ENCODE data around the gene SH3GL2.

The SH3GL2 gene

GRCh38 chr9:17719053-17719452 is 140.2 kb downstream of the SH3GL2 start:
- TF ChIP-seq CTCF (IDR thresholded peaks at IDR 0.05; ENCODE audit: low read depth, low read length, missing control alignments) = no peak
- H3K4me3 ChIP-seq (replicated peaks; ENCODE audit: low read depth, low read length) = no peak overlapping the region
- DNase-seq (ENCODE audit: extremely low read depth, low read depth) = no peak

- H3K4me3 ChIP-seq (replicated peaks; ENCODE audit: low read depth, low read length) = no peak overlapping the region
- no peak for DNase-seq (ENCODE audit: extremely low read depth, low read depth)
- TF ChIP-seq CTCF (IDR thresholded peaks at IDR 0.05; ENCODE audit: low read depth, low read length, missing control alignments) = no peak
These were observed 143.1 kb downstream of the SH3GL2 start for GRCh38 chr9:17721954-17722353.

DNA sequence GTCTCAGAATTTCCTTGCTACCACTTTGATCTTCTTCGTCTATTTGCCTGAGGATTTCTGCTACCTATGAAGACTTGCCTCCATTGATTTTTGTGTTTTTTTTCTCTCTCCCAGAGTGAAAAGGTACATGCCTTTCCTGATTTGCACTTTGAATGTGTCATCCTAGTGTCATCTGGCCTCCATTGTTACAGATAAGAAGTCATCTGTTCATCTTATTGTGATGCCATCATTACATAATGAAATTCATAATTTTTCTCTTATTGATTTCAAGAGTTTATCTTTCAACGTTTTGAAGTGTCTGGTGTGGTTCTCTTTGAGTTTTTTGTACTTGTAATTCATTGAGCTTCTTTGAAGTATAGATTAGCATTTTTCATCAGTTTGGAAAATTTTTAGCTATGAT is 144.8 kb downstream of the SH3GL2 start:
- TF ChIP-seq CTCF (IDR thresholded peaks at IDR 0.05; ENCODE audit: low read depth, low read length, missing control alignments) = no peak
- H3K4me3 ChIP-seq (replicated peaks; ENCODE audit: low read depth, low read length) = no peak overlapping the region
- no peak for DNase-seq (ENCODE audit: extremely low read depth, low read depth)

GRCh38 chr9:17725399-17726010 is 146.6 kb downstream of the SH3GL2 start:
- H3K4me3 ChIP-seq (replicated peaks; ENCODE audit: low read depth, low read length) = no peak overlapping the region
- no peak for DNase-seq (ENCODE audit: extremely low read depth, low read depth)
- no peak for TF ChIP-seq CTCF (IDR thresholded peaks at IDR 0.05; ENCODE audit: low read depth, low read length, missing control alignments)

DNA sequence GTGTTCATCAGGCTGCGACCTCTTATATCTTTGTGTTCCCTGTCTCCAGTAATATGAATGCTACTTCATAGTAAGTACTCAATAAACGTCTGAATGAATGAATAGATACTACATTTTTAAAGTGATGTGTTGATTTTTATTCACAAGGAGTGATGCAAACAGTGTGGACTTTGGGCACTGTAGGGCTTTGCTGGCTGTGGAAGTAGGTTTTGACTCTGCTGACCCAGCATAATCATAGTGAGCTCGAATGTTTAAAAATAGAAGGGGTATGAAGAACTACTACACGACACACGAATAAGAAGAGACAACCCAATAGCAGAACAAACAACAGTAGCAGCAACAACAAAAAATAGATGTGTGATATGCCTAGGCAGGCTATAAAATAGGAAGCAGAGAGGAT is 147.4 kb downstream of the SH3GL2 start:
- no peak overlapping the region for H3K4me3 ChIP-seq (replicated peaks; ENCODE audit: low read depth, low read length)
- TF ChIP-seq CTCF (IDR thresholded peaks at IDR 0.05; ENCODE audit: low read depth, low read length, missing control alignments) = no peak
- DNase-seq (ENCODE audit: extremely low read depth, low read depth) = no peak

GRCh38 chr9:17730899-17731298 is 152.0 kb downstream of the SH3GL2 start:
- no peak overlapping the region for H3K4me3 ChIP-seq (replicated peaks; ENCODE audit: low read depth, low read length)
- DNase-seq (ENCODE audit: extremely low read depth, low read depth) = no peak
- TF ChIP-seq CTCF (IDR thresholded peaks at IDR 0.05; ENCODE audit: low read depth, low read length, missing control alignments) = no peak

- no peak for DNase-seq (ENCODE audit: extremely low read depth, low read depth)
- H3K4me3 ChIP-seq (replicated peaks; ENCODE audit: low read depth, low read length) = no peak overlapping the region
- TF ChIP-seq CTCF (IDR thresholded peaks at IDR 0.05; ENCODE audit: low read depth, low read length, missing control alignments) = no peak
These were observed 152.4 kb downstream of the SH3GL2 start for GRCh38 chr9:17731308-17731707.

Measured in HFF-Myc (cell line).